IMR-90 (cell line): ENCODE results near the gene NTRK2.

Experiments
- BHLHE40 ChIP-seq: fragments of 150-350 bp; IDR thresholded peaks from 2 replicates; pipeline ENCODE4 v1.6.1; 2016; ENCODE audit warnings: mild to moderate bottlenecking, low read depth, low read length
- CHD1 ChIP-seq: IDR thresholded peaks from 2 replicates; pipeline ENCODE4 v1.6.1; 2012; ENCODE audit warnings: low read depth, low read length, improper control_type of control experiment
- CTCF ChIP-seq: conservative IDR thresholded peaks from 2 replicates; pipeline ENCODE4 v1.5.1; 2012; ENCODE audit warnings: mild to moderate bottlenecking, low read depth, low read length, improper control_type of control experiment
- POLR2A ChIP-seq: IDR thresholded peaks from 2 replicates; pipeline ENCODE4 v1.6.1; 2012; ENCODE audit warnings: mild to moderate bottlenecking, low read depth, low read length
- RAD21 ChIP-seq: IDR thresholded peaks from 2 replicates; pipeline ENCODE4 v1.6.1; 2012; ENCODE audit warnings: low read length, improper control_type of control experiment

- TF ChIP-seq CTCF (no peak), CHD1 (no peak), POLR2A (no peak), BHLHE40 (no peak), RAD21 (no peak)
These were observed 279.7 kb downstream of the NTRK2 start for GRCh38 chr9:84949258-84949657.
